OCI-LY1 (cell line): ENCODE data around the gene METTL8.

ENCODE experiments used
- H2AFZ ChIP-seq: fragments of 200-600 bp; sonication (generic), shearing (Covaris generic); 2 replicates; pipeline ENCODE4 v1.6.0; 2014; ENCODE audit warnings: antibody characterized with exemption, mild to moderate bottlenecking, low read length
- H3F3A ChIP-seq: fragments of 200-600 bp; sonication (generic), shearing (Covaris generic); 2 replicates; pipeline ENCODE4 v1.6.0; 2014; ENCODE audit warnings: mild to moderate bottlenecking, antibody characterized with exemption, low read length, moderate library complexity; ENCODE audit not compliant: insufficient read depth
- H3K27ac ChIP-seq: fragments of 200-600 bp; sonication (generic); 2 replicates; pipeline ENCODE4 v1.5.1; 2014; ENCODE audit warnings: low read length, mixed run types, mild to moderate bottlenecking, low read depth; ENCODE audit not compliant: poor library complexity, severe bottlenecking
- H3K27me3 ChIP-seq: fragments of 200-600 bp; sonication (generic); 2 replicates; pipeline ENCODE4 v1.6.0; 2014; ENCODE audit warnings: antibody characterized with exemption, mild to moderate bottlenecking, low read length, moderate library complexity; ENCODE audit not compliant: insufficient read depth
- H3K36me3 ChIP-seq: fragments of 200-600 bp; sonication (generic); 2 replicates; pipeline ENCODE4 v1.6.1; 2014; ENCODE audit warnings: mild to moderate bottlenecking, antibody characterized with exemption, low read length, moderate library complexity, mixed read lengths; ENCODE audit not compliant: insufficient read depth
- H3K4me1 ChIP-seq: fragments of 200-600 bp; sonication (generic); 2 replicates; pipeline ENCODE4 v1.5.1; 2014; ENCODE audit warnings: mild to moderate bottlenecking, low read length, moderate library complexity; ENCODE audit not compliant: insufficient read depth, severe bottlenecking
- H3K4me2 ChIP-seq: fragments of 200-600 bp; sonication (generic), shearing (Covaris generic); 2 replicates; pipeline ENCODE4 v1.6.1; 2014; ENCODE audit warnings: low read length
- H3K4me3 ChIP-seq: fragments of 200-600 bp; sonication (generic); 2 replicates; pipeline ENCODE4 v1.5.1; 2014; ENCODE audit warnings: low read length, low read depth, mild to moderate bottlenecking, mixed read lengths; ENCODE audit not compliant: poor library complexity, severe bottlenecking
- H3K79me2 ChIP-seq: fragments of 200-600 bp; shearing (Covaris generic); 2 replicates; pipeline ENCODE4 v1.6.1; 2016; ENCODE audit warnings: mixed run types, low read length, mixed read lengths; ENCODE audit not compliant: insufficient read depth
- H3K9ac ChIP-seq: fragments of 200-600 bp; sonication (generic), shearing (Covaris generic); 2 replicates; pipeline ENCODE4 v1.6.1; 2014; ENCODE audit warnings: mild to moderate bottlenecking, low read length, mixed read lengths
- H3K9me2 ChIP-seq: fragments of 200-600 bp; sonication (generic), shearing (Covaris generic); 2 replicates; pipeline ENCODE4 v1.6.1; 2014; ENCODE audit warnings: low read depth, mild to moderate bottlenecking, low read length, mixed read lengths
- H3K9me3 ChIP-seq: fragments of 200-600 bp; shearing (Covaris generic); 2 replicates; pipeline ENCODE4 v1.6.1; 2014; ENCODE audit warnings: low read length, mixed read lengths
- H4K20me1 ChIP-seq: fragments of 200-600 bp; sonication (generic), shearing (Covaris generic); 2 replicates; pipeline ENCODE4 v1.6.0; 2016; ENCODE audit warnings: mild to moderate bottlenecking, low read length; ENCODE audit not compliant: insufficient read depth
- CTCF ChIP-seq: fragments of 200-600 bp; sonication (generic), shearing (Covaris generic); IDR thresholded peaks from 2 replicates; pipeline ENCODE4 v1.5.1; 2017; ENCODE audit warnings: mild to moderate bottlenecking, antibody characterized with exemption, low read length, moderate library complexity, mixed read lengths
- EZH2 ChIP-seq: fragments of 200-600 bp; sonication (generic), shearing (Covaris generic); IDR thresholded peaks from 2 replicates; pipeline ENCODE4 v1.8.0; 2017; ENCODE audit warnings: borderline replicate concordance, mixed run types, mild to moderate bottlenecking, antibody characterized with exemption, low read length, moderate library complexity, mixed read lengths

METTL8 gene

GRCh38 chr2:171412571-171413175, 21.1 kb downstream of the METTL8 start:
- TF ChIP-seq EZH2 (no peak), CTCF (no peak)
- Histone ChIP-seq H3F3A (no peaks in the 10 kb centered on the region), H4K20me1 (no peaks in the 10 kb centered on the region), H3K36me3 (no peaks in the 10 kb centered on the region), H3K4me3 (no peak overlapping the region), H3K9me2 (no peaks in the 10 kb centered on the region), H3K4me1 (peaks cover 26% of the 10 kb centered on the region), H3K27ac (no peak overlapping the region), H2AFZ (no peak overlapping the region), H3K9ac (no peak overlapping the region), H3K9me3 (no peaks in the 10 kb centered on the region), H3K79me2 (peaks cover 25% of the 10 kb centered on the region; the same call in 1 of the 2 replicates), H3K4me2 (no peak overlapping the region), H3K27me3 (no peaks in the 10 kb centered on the region)

GRCh38 chr2:171411791-171412483, 21.9 kb downstream of the METTL8 start:
- no peaks in the 10 kb centered on the region for H4K20me1 ChIP-seq
- H3K4me1 ChIP-seq = peaks cover 31% of the 10 kb centered on the region
- H3K79me2 ChIP-seq = peaks cover 21% of the 10 kb centered on the region; the same call in 1 of the 2 replicates
- no peak overlapping the region for H3K4me2 ChIP-seq
- no peaks in the 10 kb centered on the region for H3K9me3 ChIP-seq
- no peaks in the 10 kb centered on the region for H3K27me3 ChIP-seq
- H2AFZ ChIP-seq = no peak overlapping the region
- no peak overlapping the region for H3K4me3 ChIP-seq
- TF ChIP-seq EZH2 (no peak), CTCF (no peak)
- H3K27ac ChIP-seq = peak overlapping the region; percentile 3
- H3K36me3 ChIP-seq = no peaks in the 10 kb centered on the region
- H3F3A ChIP-seq = no peaks in the 10 kb centered on the region
- no peak overlapping the region for H3K9ac ChIP-seq
- no peaks in the 10 kb centered on the region for H3K9me2 ChIP-seq

GRCh38 chr2:171411214-171411613, 22.6 kb downstream of the METTL8 start:
- no peak overlapping the region for H3K4me3 ChIP-seq
- H3K36me3 ChIP-seq = no peaks in the 10 kb centered on the region
- H3K27me3 ChIP-seq = no peaks in the 10 kb centered on the region
- H3F3A ChIP-seq = no peaks in the 10 kb centered on the region
- peaks cover 21% of the 10 kb centered on the region; the same call in 1 of the 2 replicates for H3K79me2 ChIP-seq
- H4K20me1 ChIP-seq = no peaks in the 10 kb centered on the region
- H3K4me2 ChIP-seq = no peak overlapping the region
- H2AFZ ChIP-seq = no peak overlapping the region
- H3K27ac ChIP-seq = no peak overlapping the region
- H3K9me2 ChIP-seq = no peaks in the 10 kb centered on the region
- H3K9me3 ChIP-seq = no peaks in the 10 kb centered on the region
- TF ChIP-seq EZH2 (no peak), CTCF (no peak)
- no peak overlapping the region for H3K9ac ChIP-seq
- H3K4me1 ChIP-seq = peaks cover 34% of the 10 kb centered on the region
